ENCODE measurements around the gene PKIG.

PKIG gene

DNA sequence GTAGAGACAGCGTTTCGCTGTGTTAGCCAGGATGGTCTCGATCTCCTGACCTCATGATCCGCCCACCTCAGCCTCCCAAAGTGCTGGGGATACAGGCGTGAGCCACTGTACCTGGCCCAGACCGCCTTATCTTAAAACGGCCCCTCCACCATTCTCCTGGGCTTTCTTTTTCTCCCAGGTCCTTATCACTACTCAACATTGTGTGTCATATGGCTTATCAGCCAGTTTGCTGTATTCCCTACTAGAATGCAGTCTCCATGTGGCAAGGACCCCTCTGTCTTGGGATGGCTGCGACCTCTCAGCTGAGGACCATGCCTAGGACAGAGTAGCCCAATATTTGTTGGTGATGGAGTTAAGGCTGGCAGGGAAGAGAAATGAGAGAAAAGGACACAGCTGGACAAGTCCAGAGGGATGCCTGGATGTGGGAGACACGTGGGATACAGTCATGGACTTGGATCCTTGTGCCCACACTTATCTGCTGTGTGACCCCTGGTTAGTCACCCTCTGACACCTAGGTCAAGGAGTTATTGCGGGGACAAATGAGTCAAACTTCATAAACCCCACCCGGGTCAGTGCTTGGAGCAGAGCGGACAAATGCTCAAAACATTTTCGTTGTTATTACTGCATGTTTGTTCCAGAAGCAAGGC lies 45.1 kb downstream of the PKIG start:
- TF ChIP-seq, protein P1, sequence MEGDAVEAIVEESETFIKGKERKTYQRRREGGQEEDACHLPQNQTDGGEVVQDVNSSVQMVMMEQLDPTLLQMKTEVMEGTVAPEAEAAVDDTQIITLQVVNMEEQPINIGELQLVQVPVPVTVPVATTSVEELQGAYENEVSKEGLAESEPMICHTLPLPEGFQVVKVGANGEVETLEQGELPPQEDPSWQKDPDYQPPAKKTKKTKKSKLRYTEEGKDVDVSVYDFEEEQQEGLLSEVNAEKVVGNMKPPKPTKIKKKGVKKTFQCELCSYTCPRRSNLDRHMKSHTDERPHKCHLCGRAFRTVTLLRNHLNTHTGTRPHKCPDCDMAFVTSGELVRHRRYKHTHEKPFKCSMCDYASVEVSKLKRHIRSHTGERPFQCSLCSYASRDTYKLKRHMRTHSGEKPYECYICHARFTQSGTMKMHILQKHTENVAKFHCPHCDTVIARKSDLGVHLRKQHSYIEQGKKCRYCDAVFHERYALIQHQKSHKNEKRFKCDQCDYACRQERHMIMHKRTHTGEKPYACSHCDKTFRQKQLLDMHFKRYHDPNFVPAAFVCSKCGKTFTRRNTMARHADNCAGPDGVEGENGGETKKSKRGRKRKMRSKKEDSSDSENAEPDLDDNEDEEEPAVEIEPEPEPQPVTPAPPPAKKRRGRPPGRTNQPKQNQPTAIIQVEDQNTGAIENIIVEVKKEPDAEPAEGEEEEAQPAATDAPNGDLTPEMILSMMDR (IDR thresholded peaks at IDR 0.05; ENCODE audit: low read depth, low read length), result no peak
- Histone ChIP-seq H3K27ac (no peak overlapping the region), H3K36me3 (peaks cover 16% of the 10 kb centered on the region), H3K9me3 (ENCODE audit: severe bottlenecking) (no peaks in the 10 kb centered on the region), H3K4me3 (ENCODE audit: low read depth, low read length) (no peak overlapping the region), H3K27me3 (ENCODE audit: insufficient read depth, low read depth, severe bottlenecking) (no peaks in the 10 kb centered on the region)
- DNase-seq, result no peak

DNA sequence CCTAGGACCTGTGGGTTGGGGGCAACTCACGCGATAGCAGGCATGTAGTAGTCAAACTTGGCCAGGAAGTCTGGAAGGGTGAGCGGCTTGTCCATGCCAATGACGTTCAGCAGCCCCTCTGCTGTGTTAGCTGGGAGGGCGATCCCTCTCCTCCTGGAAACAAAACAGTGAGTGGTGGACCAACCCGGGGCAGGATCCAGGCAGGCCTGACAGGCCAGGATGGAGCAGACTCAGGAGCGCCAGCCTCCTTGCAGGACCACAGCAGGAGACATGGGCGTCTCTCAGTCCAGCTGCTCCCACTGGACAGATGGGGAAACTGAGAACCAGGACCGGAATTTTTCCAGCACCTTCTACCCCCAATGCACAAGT lies 46.6 kb downstream of the PKIG start:
- Histone ChIP-seq H3K4me3 (ENCODE audit: low read depth, low read length) (no peak overlapping the region), H3K9me3 (ENCODE audit: severe bottlenecking) (no peaks in the 10 kb centered on the region), H3K27ac (no peak overlapping the region), H3K36me3 (peaks cover 5% of the 10 kb centered on the region), H3K27me3 (ENCODE audit: insufficient read depth, low read depth, severe bottlenecking) (no peaks in the 10 kb centered on the region)
- TF ChIP-seq, protein P1 (IDR thresholded peaks at IDR 0.05; ENCODE audit: low read depth, low read length), result no peak
- DNase-seq, result no peak

DNA sequence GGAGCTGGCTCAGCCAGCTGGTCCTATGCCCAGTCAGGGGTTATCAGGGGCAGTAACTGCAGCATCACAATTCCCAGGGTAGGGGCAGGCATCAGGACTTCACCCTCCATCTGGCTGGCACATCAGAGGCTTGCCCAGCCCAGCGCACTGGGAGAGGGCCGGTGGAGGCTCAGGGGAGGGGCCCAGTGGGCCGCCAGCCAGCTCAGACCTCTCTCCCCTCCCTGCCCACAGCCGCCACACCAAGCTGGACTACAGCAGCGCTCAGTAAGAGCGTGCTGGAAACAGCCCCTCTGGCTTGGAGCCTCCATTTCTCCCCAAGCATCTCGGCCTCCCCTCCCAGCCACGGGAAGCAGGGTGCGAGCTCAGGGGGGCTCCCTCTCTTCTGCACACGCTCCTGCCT lies 47.2 kb downstream of the PKIG start:
- Histone ChIP-seq H3K27me3 (ENCODE audit: insufficient read depth, low read depth, severe bottlenecking) (no peaks in the 10 kb centered on the region), H3K4me3 (ENCODE audit: low read depth, low read length) (no peak overlapping the region), H3K9me3 (ENCODE audit: severe bottlenecking) (no peaks in the 10 kb centered on the region), H3K27ac (no peak overlapping the region), H3K36me3 (no peaks in the 10 kb centered on the region; the same call in 1 of the 2 replicates)
- no peak for DNase-seq
- TF ChIP-seq, protein P1 (IDR thresholded peaks at IDR 0.05; ENCODE audit: low read depth, low read length), result no peak

DNA sequence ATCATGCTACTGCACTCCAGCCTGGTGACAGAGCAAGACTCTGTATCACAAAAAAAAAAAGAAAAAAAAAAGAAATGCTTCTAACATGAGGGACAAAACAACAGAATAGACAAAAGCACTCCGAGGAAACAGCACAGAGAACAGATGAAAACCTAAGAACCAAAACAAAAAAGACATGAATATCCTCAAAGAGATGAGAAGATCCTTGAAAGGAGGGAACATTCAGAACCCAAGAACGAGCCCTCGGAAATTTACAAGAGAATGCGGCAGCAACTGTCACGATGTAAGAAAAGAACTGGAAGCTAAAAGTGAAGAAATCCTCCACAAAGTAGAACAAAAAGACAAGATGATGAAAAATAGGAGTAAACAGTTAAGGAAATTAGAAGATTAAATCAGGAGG lies 47.9 kb downstream of the PKIG start:
- H3K27ac ChIP-seq, result no peak overlapping the region
- no peaks in the 10 kb centered on the region for H3K9me3 ChIP-seq (ENCODE audit: severe bottlenecking)
- DNase-seq, result no peak
- no peaks in the 10 kb centered on the region for H3K27me3 ChIP-seq (ENCODE audit: insufficient read depth, low read depth, severe bottlenecking)
- H3K4me3 ChIP-seq (ENCODE audit: low read depth, low read length), result no peak overlapping the region
- TF ChIP-seq, protein P1 (IDR thresholded peaks at IDR 0.05; ENCODE audit: low read depth, low read length), result no peak
- H3K36me3 ChIP-seq, result no peaks in the 10 kb centered on the region

DNA sequence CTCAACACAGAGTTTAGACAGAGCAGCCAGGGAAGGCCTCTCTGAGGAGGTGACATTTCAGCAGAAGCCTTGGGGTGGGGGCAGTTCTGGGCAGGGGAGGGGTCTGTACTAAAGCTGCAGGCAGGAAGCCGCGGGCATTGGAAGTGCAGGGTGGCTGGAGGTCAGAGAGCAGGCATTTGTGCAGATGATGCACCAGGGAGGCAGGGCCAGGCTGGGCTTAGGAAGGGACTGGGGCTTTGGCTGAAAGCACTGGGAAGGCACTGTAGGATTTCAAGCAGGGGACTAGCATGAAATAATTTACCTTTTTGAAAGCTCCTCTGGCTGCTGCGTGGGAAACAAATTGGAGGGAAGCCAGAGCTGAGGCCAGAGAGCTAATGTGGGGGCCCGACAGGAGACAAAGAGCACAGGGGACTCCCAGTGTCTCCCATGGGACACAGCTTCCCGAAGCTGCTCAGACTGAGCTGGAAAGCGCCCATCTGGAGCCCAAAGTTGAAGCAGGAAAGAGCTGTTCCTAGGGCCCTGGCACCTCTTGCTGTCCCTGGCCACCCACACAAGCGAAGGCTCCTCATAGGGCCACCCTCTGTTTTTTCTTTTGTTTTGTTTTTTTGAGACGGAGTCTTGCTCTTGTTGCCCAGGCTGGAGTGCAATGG lies 49.8 kb downstream of the PKIG start:
- TF ChIP-seq, protein P1 (IDR thresholded peaks at IDR 0.05; ENCODE audit: low read depth, low read length), result no peak
- Histone ChIP-seq H3K9me3 (ENCODE audit: severe bottlenecking) (no peaks in the 10 kb centered on the region), H3K36me3 (no peaks in the 10 kb centered on the region)

More for the DNA sequence above, 49.8 kb downstream of the PKIG start:
- DNase-seq, result no peak
- no peaks in the 10 kb centered on the region for H3K27me3 ChIP-seq (ENCODE audit: insufficient read depth, low read depth, severe bottlenecking)
- H3K4me3 ChIP-seq (ENCODE audit: low read depth, low read length), result no peak overlapping the region
- no peak overlapping the region for H3K27ac ChIP-seq
